ENCODE measurements around the gene ALPP.

GRCh38 chr2:232329716-232330067 lies 48.9 kb upstream of the ALPP start:
- TF ChIP-seq CTCF (IDR thresholded peaks at IDR 0.05) (no peak), POLR2A (IDR thresholded peaks at IDR 0.05) (no peak)

All from Peyer's patch (tissue), 4 donors.